GM12891 (cell line): ENCODE results near the gene CABLES2.

Source experiments
- POLR2A ChIP-seq: IDR thresholded peaks from 2 replicates; pipeline ENCODE4 v1.6.1; 2011; ENCODE audit warnings: low read depth, low read length, control low read depth
- POLR2AphosphoS5 ChIP-seq: IDR thresholded peaks from 2 replicates; pipeline ENCODE4 v1.6.1; 2011; ENCODE audit warnings: low read depth, low read length, control low read depth
- POU2F2 ChIP-seq: IDR thresholded peaks from 2 replicates; pipeline ENCODE4 v1.6.1; 2011; ENCODE audit warnings: low read depth, mild to moderate bottlenecking, control low read depth, low read length, moderate library complexity
- SPI1 ChIP-seq: IDR thresholded peaks from 2 replicates; pipeline ENCODE4 v1.6.1; 2011; ENCODE audit warnings: low read depth, low read length, control low read depth
- TAF1 ChIP-seq: IDR thresholded peaks from 2 replicates; pipeline ENCODE4 v1.6.1; 2011; ENCODE audit warnings: low read depth, low read length, control low read depth

DNA sequence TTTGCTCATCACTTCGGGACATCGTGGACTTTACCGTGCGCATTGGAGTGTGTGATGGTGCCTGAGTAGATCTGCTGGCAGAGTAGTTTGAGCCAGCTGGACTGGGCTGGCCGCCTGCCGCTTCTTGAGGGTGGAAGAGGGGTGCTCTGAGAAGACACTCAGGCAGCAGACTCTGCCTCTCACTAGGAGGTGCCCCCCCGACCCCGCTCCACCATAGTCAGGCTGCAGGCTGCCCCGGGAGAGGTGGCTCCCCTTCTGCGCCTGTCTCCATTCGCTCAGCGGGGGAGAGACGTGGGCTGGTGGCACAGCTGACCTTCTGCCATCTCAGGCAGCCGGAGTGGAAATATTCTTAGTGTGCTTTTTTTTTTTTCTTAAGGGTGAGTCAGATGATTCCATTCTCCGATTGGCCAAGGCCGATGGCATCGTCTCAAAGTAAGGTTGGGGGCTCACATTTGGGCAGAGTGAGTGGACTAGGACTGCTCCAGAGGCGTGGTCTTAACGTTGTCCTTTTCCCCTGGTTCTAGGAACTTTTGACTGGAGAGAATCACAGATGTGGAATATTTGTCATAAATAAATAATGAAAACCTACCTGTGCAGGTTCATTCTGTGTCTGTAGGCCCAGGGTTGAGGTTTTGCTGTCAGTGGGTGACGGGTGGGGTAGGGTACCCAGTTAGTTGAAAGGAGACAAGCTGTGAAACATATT lies 19.0 kb downstream of the CABLES2 start:
- TF ChIP-seq SPI1 (no peak), POLR2A (no peak), POLR2AphosphoS5 (no peak; the same call in 1 of the 2 replicates), TAF1 (no peak), POU2F2 (no peak)
